Aorta (tissue), 5 donors: ENCODE results near the gene ETFB. TPM values are rescaled to one million over a fixed set of nuclear protein-coding genes. Genes with fewer than 3 reads are reported as not detected.
A peak's percentile ranks its signal among the peaks of the same experiment; 100 is the strongest.
"Not testable (repeated sequence)": the region's sequence is repeated elsewhere in the genome, so short reads cannot be mapped to it uniquely, and the experiment has no call there.

Source experiments
- ATAC-seq: fragments of 200-7000 bp; cut with Tn5 transposase; one replicate; pipeline ENCODE4 v1.9.1; 2022; ENCODE audit warnings: moderate library complexity; ENCODE audit not compliant: low FRiP score
- DNase-seq, 2 donors: peaks; one replicate each; pipeline ENCODE4 v3.0.0-alpha.2; 2020
- H3K27ac ChIP-seq, 2 donors: one replicate each; pipeline ENCODE4 v1.5.1; 2013; ENCODE audit warnings: low read length in 2 of 2, mild to moderate bottlenecking in 2 of 2, moderate library complexity in 2 of 2, control low read depth in 1 of 2, inconsistent platforms in 1 of 2, low read depth in 1 of 2
- H3K27me3 ChIP-seq, 2 donors: one replicate each; pipeline ENCODE4 v1.6.1; 2013; ENCODE audit warnings: control low read depth in 1 of 2, low read length in 1 of 2, mild to moderate bottlenecking in 1 of 2, moderate library complexity in 1 of 2; ENCODE audit not compliant: insufficient read depth in 2 of 2, control insufficient read depth in 1 of 2
- H3K36me3 ChIP-seq, 2 donors: one replicate each; pipeline ENCODE4 v1.6.1; 2013; ENCODE audit warnings: control low read depth in 1 of 2, low read length in 1 of 2, mild to moderate bottlenecking in 1 of 2; ENCODE audit not compliant: insufficient read depth in 2 of 2, control insufficient read depth in 1 of 2
- H3K4me1 ChIP-seq, 2 donors: one replicate each; pipeline ENCODE4 v1.6.1; 2013; ENCODE audit warnings: low read length in 2 of 2, control low read depth in 1 of 2, mild to moderate bottlenecking in 1 of 2, moderate library complexity in 1 of 2; ENCODE audit not compliant: insufficient read depth in 2 of 2, control insufficient read depth in 1 of 2
- H3K4me3 ChIP-seq, 2 donors: one replicate each; pipeline ENCODE4 v1.5.1; 2013; ENCODE audit warnings: low read length in 2 of 2, control low read depth in 1 of 2, mild to moderate bottlenecking in 1 of 2
- H3K9me3 ChIP-seq: one replicate; pipeline ENCODE4 v1.6.1; 2013; ENCODE audit warnings: mild to moderate bottlenecking, low read length; ENCODE audit not compliant: control insufficient read depth
- WGBS, 2 donors: extraction: QIAGEN DNeasy Blood & Tissue Kit; methylation state at CpG; one replicate each; pipeline ENCODE4 v1.1.7; 2013; 5-methylcytosine and 5-hydroxymethylcytosine counted together
- intact Hi-C, 2 donors: fragments of 100-400 bp; cut with DNase I; formaldehyde crosslinking; loops; one replicate each; pipeline versions ENCODE4 v1.14.2 to v1.15.0; 2022
- long read RNA-seq, 2 donors: library from polyadenylated mRNA; unstranded; transcript quantifications; one replicate each; pipeline ENCODE4 v2.0.0, GENCODE V29; 2020 to 2021
- polyA plus RNA-seq, 2 donors: library from polyadenylated mRNA; stranded (reverse); fragments of 200-250 nt; gene quantifications; one replicate each; pipeline ENCODE4 v1.2.3, GENCODE V29; 2013
- total RNA-seq, 2 donors: library from RNA; stranded (reverse); fragmentation: NEBNext Ultra II Directional; extraction: Animal tissue kit (Norgen Biotek cat#: 25700); gene quantifications; one replicate each; pipeline ENCODE4 v1.2.1, GENCODE V29; 2021
- donor health status: healthy with polysubstance abuse.
- donor health status: Bipolar disorder and iron deficiency.
- donor health status: DM: no; HTN: no; CAD: no.
- donor health status: DM: no; HTN: no; CAD: no.
- donor health status: DM: yes; HTN: yes; CAD: no.

ETFB gene
- 10 to 100 TPM; 41.5 to 47.9 TPM for total RNA-seq
- polyA plus RNA-seq, result 100 to 1,000 TPM in 1 of 2 donors, 10 to 100 TPM in 1; 98.8 to 110 TPM
- long read RNA-seq, donor 1, transcript ETFB-201 (6 exons, 900 nt), result major isoform, 36 of 42 reads
- long read RNA-seq, donor 1, partial matches to known transcripts, result 0 of 42 reads
- long read RNA-seq, donor 1, other reads (novel, unspliced or antisense), result 5 of 42 reads
- long read RNA-seq, donor 2, transcript ETFB-201 (6 exons, 900 nt), result major isoform, 32 of 36 reads
- long read RNA-seq, donor 2, partial matches to known transcripts, result 1 of 36 reads
- long read RNA-seq, donor 2, other reads (novel, unspliced or antisense), result 3 of 36 reads

GRCh38 chr19:51365965-51366388 is at the start of gene ETFB:
Gene ETFB (minus strand): TSS chr19:51366388. CDS start chr19:51366326, 62 bp downstream.
- Histone ChIP-seq H3K4me1 (no peaks in the 10 kb centered on the region), H3K27me3 (no peaks in the 10 kb centered on the region), H3K9me3 (no peaks in the 10 kb centered on the region), H3K27ac (peak within 1 kb of the TSS; percentile 18 to 86), H3K4me3 (peak within 1 kb of the TSS; percentile 54 to 58), H3K36me3 (no peaks in the 10 kb centered on the region)
- 0% methylated on average over 27 of the region's 27 CpGs for WGBS, 2 donors
- intact Hi-C loops, result loop anchor here in 1 of 2 donors (5.0 kb wide), 1 partner anchor 336 kb away; no protein-coding TSS in a partner anchor
- DNase-seq, result no peak
- no peak for ATAC-seq

GRCh38 chr19:51415187-51415586 is 49.0 kb upstream of the ETFB start:
- H3K27me3 ChIP-seq, result no peaks in the 10 kb centered on the region
- ATAC-seq, result no peak
- peak in 1 of 2 donors; percentile 57 for DNase-seq
- intact Hi-C loops, result no loop called here
- H3K4me1 ChIP-seq, result no peaks in the 10 kb centered on the region
- H3K9me3 ChIP-seq, result no peaks in the 10 kb centered on the region
- 83 to 86% methylated on average over 12 of the region's 12 CpGs for WGBS, 2 donors
- H3K27ac ChIP-seq, result no peak overlapping the region
- H3K36me3 ChIP-seq, result no peaks in the 10 kb centered on the region
- H3K4me3 ChIP-seq, result no peak overlapping the region

GRCh38 chr19:51410950-51411748 is 45.0 kb upstream of the ETFB start:
- no peak overlapping the region for H3K27ac ChIP-seq
- intact Hi-C loops, result no loop called here
- no peaks in the 10 kb centered on the region for H3K27me3 ChIP-seq
- DNase-seq, result peak in 1 of 2 donors; percentile 17
- 90 to 94% methylated on average over 15 of the region's 15 CpGs for WGBS, 2 donors
- no peak for ATAC-seq
- H3K4me1 ChIP-seq, result no peaks in the 10 kb centered on the region
- H3K9me3 ChIP-seq, result no peaks in the 10 kb centered on the region
- H3K4me3 ChIP-seq, result no peak overlapping the region
- no peaks in the 10 kb centered on the region for H3K36me3 ChIP-seq

GRCh38 chr19:51407511-51408131 is 41.4 kb upstream of the ETFB start:
- Histone ChIP-seq H3K9me3 (peaks cover 1% of the 10 kb centered on the region), H3K4me1 (no peaks in the 10 kb centered on the region), H3K36me3 (no peaks in the 10 kb centered on the region), H3K27ac (no peak overlapping the region), H3K4me3 (no peak overlapping the region), H3K27me3 (no peaks in the 10 kb centered on the region)
- no peak for ATAC-seq
- peak in 1 of 2 donors; percentile 7 for DNase-seq
- 49 to 53% methylated on average over 6 of the region's 6 CpGs for WGBS, 2 donors
- intact Hi-C loops, result no loop called here

GRCh38 chr19:51402117-51402516 is 35.9 kb upstream of the ETFB start:
- Histone ChIP-seq H3K4me1 (no peaks in the 10 kb centered on the region), H3K4me3 (no peak overlapping the region), H3K27ac (no peak overlapping the region), H3K36me3 (no peaks in the 10 kb centered on the region), H3K9me3 (peaks cover 4% of the 10 kb centered on the region), H3K27me3 (no peaks in the 10 kb centered on the region)
- intact Hi-C loops, result no loop called here
- peak in 1 of 2 donors; percentile 19 for DNase-seq
- WGBS, 2 donors, result 94 to 96% methylated on average over 9 of the region's 9 CpGs
- no peak for ATAC-seq

GRCh38 chr19:51399936-51400335 is 33.7 kb upstream of the ETFB start:
- H3K36me3 ChIP-seq, H3K4me1 ChIP-seq, H3K9me3 ChIP-seq, H3K4me3 ChIP-seq, ATAC-seq, DNase-seq, H3K27me3 ChIP-seq, H3K27ac ChIP-seq: not testable (repeated sequence)
- WGBS, 2 donors, result 79 to 84% methylated on average over 7 of the region's 7 CpGs
- intact Hi-C loops, result loop anchor here in 1 of 2 donors (10.0 kb wide), 1 partner anchor 195 kb away; no protein-coding TSS in a partner anchor

GRCh38 chr19:51399231-51399630 is 33.0 kb upstream of the ETFB start:
- no peak overlapping the region for H3K27ac ChIP-seq
- no peaks in the 10 kb centered on the region for H3K4me1 ChIP-seq
- H3K4me3 ChIP-seq, result no peak overlapping the region
- no peaks in the 10 kb centered on the region for H3K36me3 ChIP-seq
- H3K9me3 ChIP-seq, result peaks cover 2% of the 10 kb centered on the region
- no peaks in the 10 kb centered on the region for H3K27me3 ChIP-seq
- intact Hi-C loops, result loop anchor here in 1 of 2 donors (10.0 kb wide), 1 partner anchor 196 kb away; no protein-coding TSS in a partner anchor
- DNase-seq, result no peak
- no peak for ATAC-seq
- 91 to 92% methylated on average over 5 of the region's 5 CpGs for WGBS, 2 donors

- H3K36me3 ChIP-seq, result no peaks in the 10 kb centered on the region
- intact Hi-C loops, result loop anchor here in 1 of 2 donors (10.0 kb wide), 1 partner anchor 197 kb away; no protein-coding TSS in a partner anchor
- H3K4me1 ChIP-seq, result no peaks in the 10 kb centered on the region
- ATAC-seq, result no peak
- no peak for DNase-seq
- no peak overlapping the region for H3K27ac ChIP-seq
- no peak overlapping the region for H3K4me3 ChIP-seq
- H3K27me3 ChIP-seq, result no peaks in the 10 kb centered on the region
- WGBS, 2 donors, result 36 to 39% methylated on average over 7 of the region's 7 CpGs
- peaks cover 2% of the 10 kb centered on the region for H3K9me3 ChIP-seq
Measured at GRCh38 chr19:51398096-51398704, 32.0 kb upstream of the ETFB start.
